ENCODE data around the gene VPS13D.

VPS13D gene

GRCh38 chr1:12185918-12186678 lies 43.7 kb upstream of the VPS13D start:
- no peaks in the 10 kb centered on the region for H3K36me3 ChIP-seq (ENCODE audit: control insufficient read depth, insufficient read depth, low read length)
- H3K27ac ChIP-seq (ENCODE audit: low read depth, low read length, severe bottlenecking) = peak overlapping the region; percentile 10
- H3K4me1 ChIP-seq (ENCODE audit: control insufficient read depth, insufficient read depth, low read length, poor library complexity, severe bottlenecking) = peaks cover 21% of the 10 kb centered on the region
- 93 to 94% methylated on average over 9 to 13 of the region's 13 CpGs for WGBS, 2 experiments (ENCODE audit: insufficient coverage in 2 of 2)
- H3K4me3 ChIP-seq (ENCODE audit: extremely low read depth, insufficient read depth, low read length, poor library complexity, severe bottlenecking) = no peak overlapping the region
- H3K9me3 ChIP-seq (ENCODE audit: control insufficient read depth, low read length) = no peaks in the 10 kb centered on the region

GRCh38 chr1:12186679-12186985 lies 43.2 kb upstream of the VPS13D start:
- Histone ChIP-seq H3K9me3 (ENCODE audit: control insufficient read depth, low read length) (no peaks in the 10 kb centered on the region), H3K36me3 (ENCODE audit: control insufficient read depth, insufficient read depth, low read length) (no peaks in the 10 kb centered on the region), H3K4me3 (ENCODE audit: extremely low read depth, insufficient read depth, low read length, poor library complexity, severe bottlenecking) (no peak overlapping the region), H3K27ac (ENCODE audit: low read depth, low read length, severe bottlenecking) (no peak overlapping the region), H3K4me1 (ENCODE audit: control insufficient read depth, insufficient read depth, low read length, poor library complexity, severe bottlenecking) (peaks cover 21% of the 10 kb centered on the region)
- 94 to 96% methylated on average over 2 to 3 of the region's 4 CpGs for WGBS, 2 experiments (ENCODE audit: insufficient coverage in 2 of 2)

- WGBS, 2 experiments (ENCODE audit: insufficient coverage in 2 of 2) = 25 to 47% methylated on average over 3 of the region's 3 CpGs
- Histone ChIP-seq H3K4me1 (ENCODE audit: control insufficient read depth, insufficient read depth, low read length, poor library complexity, severe bottlenecking) (peaks cover 21% of the 10 kb centered on the region), H3K4me3 (ENCODE audit: extremely low read depth, insufficient read depth, low read length, poor library complexity, severe bottlenecking) (no peak overlapping the region), H3K36me3 (ENCODE audit: control insufficient read depth, insufficient read depth, low read length) (no peaks in the 10 kb centered on the region), H3K27ac (ENCODE audit: low read depth, low read length, severe bottlenecking) (no peak overlapping the region), H3K9me3 (ENCODE audit: control insufficient read depth, low read length) (no peaks in the 10 kb centered on the region)
Observed at GRCh38 chr1:12188115-12188514, 41.7 kb upstream of the VPS13D start.

DNA sequence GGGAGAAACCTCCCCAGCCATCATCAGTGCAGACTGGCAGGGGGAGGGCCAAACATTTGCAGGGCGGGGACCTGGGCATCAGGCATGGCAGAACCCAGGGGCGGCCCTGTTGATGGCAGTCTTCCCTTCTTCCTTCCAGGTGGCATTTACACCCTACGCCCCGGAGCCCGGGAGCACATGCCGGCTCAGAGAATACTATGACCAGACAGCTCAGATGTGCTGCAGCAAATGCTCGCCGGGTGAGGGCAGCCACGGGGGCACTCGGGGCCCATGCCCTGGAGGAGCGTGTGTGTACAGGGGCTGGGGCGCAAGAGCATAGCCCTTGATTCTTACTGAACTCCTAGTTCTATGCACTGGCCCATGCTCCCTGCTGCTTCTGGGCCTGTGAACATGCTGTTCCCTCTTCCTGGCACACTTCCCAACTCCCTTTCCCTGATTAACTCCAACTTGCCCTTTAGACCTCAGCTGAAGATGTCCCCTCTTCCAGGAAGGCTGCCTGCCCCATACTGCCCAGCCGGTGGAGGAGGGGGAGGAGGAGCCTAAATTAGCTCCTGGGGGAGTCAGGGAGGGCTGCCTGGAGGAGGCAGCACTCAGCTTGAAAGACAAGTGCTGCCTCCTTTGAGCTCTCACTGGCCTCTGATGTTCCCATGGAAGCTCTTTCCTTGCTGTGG lies 41.0 kb upstream of the VPS13D start:
- no peak overlapping the region for H3K27ac ChIP-seq (ENCODE audit: low read depth, low read length, severe bottlenecking)
- H3K4me3 ChIP-seq (ENCODE audit: extremely low read depth, insufficient read depth, low read length, poor library complexity, severe bottlenecking) = no peak overlapping the region
- no peaks in the 10 kb centered on the region for H3K9me3 ChIP-seq (ENCODE audit: control insufficient read depth, low read length)
- no peaks in the 10 kb centered on the region for H3K36me3 ChIP-seq (ENCODE audit: control insufficient read depth, insufficient read depth, low read length)
- H3K4me1 ChIP-seq (ENCODE audit: control insufficient read depth, insufficient read depth, low read length, poor library complexity, severe bottlenecking) = peaks cover 19% of the 10 kb centered on the region
- 76 to 83% methylated on average over 11 to 12 of the region's 13 CpGs for WGBS, 2 experiments (ENCODE audit: insufficient coverage in 2 of 2)

GRCh38 chr1:12189328-12189682 lies 40.5 kb upstream of the VPS13D start:
- H3K4me3 ChIP-seq (ENCODE audit: extremely low read depth, insufficient read depth, low read length, poor library complexity, severe bottlenecking) = no peak overlapping the region
- no peaks in the 10 kb centered on the region for H3K36me3 ChIP-seq (ENCODE audit: control insufficient read depth, insufficient read depth, low read length)
- peaks cover 15% of the 10 kb centered on the region for H3K4me1 ChIP-seq (ENCODE audit: control insufficient read depth, insufficient read depth, low read length, poor library complexity, severe bottlenecking)
- H3K9me3 ChIP-seq (ENCODE audit: control insufficient read depth, low read length) = no peaks in the 10 kb centered on the region
- WGBS, 2 experiments (ENCODE audit: insufficient coverage in 2 of 2) = 79 to 89% methylated on average over 5 of the region's 5 CpGs
- no peak overlapping the region for H3K27ac ChIP-seq (ENCODE audit: low read depth, low read length, severe bottlenecking)

DNA sequence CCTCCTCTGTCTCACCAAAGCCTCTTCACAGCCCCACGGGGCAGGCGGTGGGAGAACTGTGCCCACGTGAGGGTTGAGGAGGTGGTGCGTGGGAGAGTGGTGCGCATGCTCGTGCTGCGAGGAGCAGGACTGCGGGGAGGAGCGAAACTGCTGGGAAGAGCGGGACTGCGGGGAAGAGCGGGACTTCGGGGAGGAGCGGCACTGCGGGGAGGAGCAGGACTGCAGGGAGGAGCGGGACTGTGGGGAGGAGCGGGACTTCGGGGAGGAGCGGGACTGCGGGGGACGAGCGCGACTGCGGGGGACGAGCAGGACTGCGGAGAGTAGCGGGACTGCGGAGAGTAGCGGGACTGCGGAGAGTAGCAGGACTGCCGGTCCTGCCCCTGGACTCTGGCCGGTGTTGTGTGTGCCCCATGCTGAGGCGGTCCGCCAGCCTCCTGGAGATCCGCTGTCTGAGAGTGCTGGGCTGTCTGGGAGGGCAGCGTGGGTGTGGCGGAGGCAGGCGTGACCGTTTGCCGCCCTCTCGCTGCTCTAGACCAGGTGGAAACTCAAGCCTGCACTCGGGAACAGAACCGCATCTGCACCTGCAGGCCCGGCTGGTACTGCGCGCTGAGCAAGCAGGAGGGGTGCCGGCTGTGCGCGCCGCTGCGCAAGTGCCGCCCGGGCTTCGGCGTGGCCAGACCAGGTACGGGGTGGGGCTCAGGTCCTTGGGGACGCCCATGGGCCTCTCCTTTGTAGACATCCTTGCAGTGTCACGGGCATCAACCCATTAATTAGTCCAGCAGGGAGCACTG lies 38.4 kb upstream of the VPS13D start:
- H3K27ac ChIP-seq (ENCODE audit: low read depth, low read length, severe bottlenecking) = no peak overlapping the region
- no peaks in the 10 kb centered on the region for H3K36me3 ChIP-seq (ENCODE audit: control insufficient read depth, insufficient read depth, low read length)
- no peaks in the 10 kb centered on the region for H3K9me3 ChIP-seq (ENCODE audit: control insufficient read depth, low read length)
- 89 to 91% methylated on average over 37 to 54 of the region's 58 CpGs for WGBS, 2 experiments (ENCODE audit: insufficient coverage in 2 of 2)
- H3K4me1 ChIP-seq (ENCODE audit: control insufficient read depth, insufficient read depth, low read length, poor library complexity, severe bottlenecking) = peaks cover 2% of the 10 kb centered on the region
- no peak overlapping the region for H3K4me3 ChIP-seq (ENCODE audit: extremely low read depth, insufficient read depth, low read length, poor library complexity, severe bottlenecking)

GRCh38 chr1:12194666-12195216 lies 35.1 kb upstream of the VPS13D start:
- 96 to 97% methylated on average over 11 of the region's 14 CpGs for WGBS, 2 experiments (ENCODE audit: insufficient coverage in 2 of 2)
- H3K27ac ChIP-seq (ENCODE audit: low read depth, low read length, severe bottlenecking) = no peak overlapping the region
- H3K9me3 ChIP-seq (ENCODE audit: control insufficient read depth, low read length) = no peaks in the 10 kb centered on the region
- peaks cover 6% of the 10 kb centered on the region for H3K4me1 ChIP-seq (ENCODE audit: control insufficient read depth, insufficient read depth, low read length, poor library complexity, severe bottlenecking)
- no peak overlapping the region for H3K4me3 ChIP-seq (ENCODE audit: extremely low read depth, insufficient read depth, low read length, poor library complexity, severe bottlenecking)
- H3K36me3 ChIP-seq (ENCODE audit: control insufficient read depth, insufficient read depth, low read length) = no peaks in the 10 kb centered on the region

DNA sequence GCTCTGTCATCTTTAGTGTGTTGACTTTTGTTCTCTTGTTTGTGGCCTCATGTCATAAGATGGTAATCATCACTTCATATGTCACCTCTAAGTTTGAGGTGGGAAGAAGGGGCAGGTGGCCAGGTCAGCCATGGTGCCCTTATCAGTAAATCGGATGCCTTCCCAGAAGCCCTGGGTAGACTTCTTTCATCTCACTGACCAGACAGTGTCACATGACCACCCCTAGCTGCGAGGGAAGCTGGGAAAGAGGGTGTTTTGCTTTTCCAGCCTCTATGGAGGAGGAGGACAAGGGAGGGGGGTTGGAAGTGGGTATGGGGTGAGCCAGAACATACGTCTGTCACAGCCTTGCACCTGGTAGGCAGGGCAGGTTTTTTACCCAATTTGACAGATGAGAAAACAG lies 34.4 kb upstream of the VPS13D start:
- no peak overlapping the region for H3K27ac ChIP-seq (ENCODE audit: low read depth, low read length, severe bottlenecking)
- WGBS, 2 experiments (ENCODE audit: insufficient coverage in 2 of 2) = 100% methylated on average over 1 to 2 of the region's 3 CpGs
- no peaks in the 10 kb centered on the region for H3K9me3 ChIP-seq (ENCODE audit: control insufficient read depth, low read length)
- H3K36me3 ChIP-seq (ENCODE audit: control insufficient read depth, insufficient read depth, low read length) = no peaks in the 10 kb centered on the region
- no peak overlapping the region for H3K4me3 ChIP-seq (ENCODE audit: extremely low read depth, insufficient read depth, low read length, poor library complexity, severe bottlenecking)
- peaks cover 6% of the 10 kb centered on the region for H3K4me1 ChIP-seq (ENCODE audit: control insufficient read depth, insufficient read depth, low read length, poor library complexity, severe bottlenecking)

DNA sequence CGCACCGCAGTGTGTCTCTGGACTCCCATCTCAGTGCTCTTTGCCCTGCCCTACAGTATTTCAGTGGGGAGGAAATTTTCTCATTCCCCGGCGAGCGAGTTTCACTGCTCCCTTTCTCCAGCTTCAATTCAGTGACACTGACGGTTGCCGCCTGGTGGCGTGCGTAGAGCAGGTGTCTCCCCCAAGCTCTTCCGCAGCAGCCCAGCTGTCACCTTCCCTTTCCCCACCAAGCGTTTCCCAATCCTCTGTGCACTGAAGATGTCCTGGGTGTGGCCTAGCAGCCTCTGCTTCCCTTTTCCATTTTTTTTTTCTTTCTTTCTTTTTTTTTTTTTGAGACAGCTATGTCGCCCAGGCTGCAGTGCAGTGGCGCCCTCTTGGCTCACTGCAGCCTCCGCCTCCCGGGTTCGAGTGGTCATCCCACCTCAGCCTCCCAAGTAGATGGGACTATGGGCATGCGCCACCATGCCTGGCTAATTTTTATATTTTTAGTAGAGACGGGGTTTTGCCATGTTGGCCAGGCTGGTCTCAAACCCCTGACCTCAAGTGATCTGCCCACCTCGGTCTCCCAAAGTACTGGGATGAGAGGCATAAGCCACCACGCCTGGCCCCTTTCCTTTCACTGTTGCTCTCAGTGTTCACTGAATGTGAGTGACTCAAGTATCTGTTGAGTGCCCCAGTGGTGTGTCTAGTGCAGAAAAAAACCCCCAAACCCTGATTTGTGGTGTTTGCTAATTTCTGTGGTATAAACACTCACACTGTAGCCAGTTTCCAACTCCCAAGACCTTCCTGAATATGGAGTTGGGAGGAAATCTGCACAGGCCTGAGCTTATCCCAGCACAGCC lies 33.0 kb upstream of the VPS13D start:
- Histone ChIP-seq H3K4me1 (ENCODE audit: control insufficient read depth, insufficient read depth, low read length, poor library complexity, severe bottlenecking) (peaks cover 6% of the 10 kb centered on the region), H3K9me3 (ENCODE audit: control insufficient read depth, low read length) (no peaks in the 10 kb centered on the region), H3K36me3 (ENCODE audit: control insufficient read depth, insufficient read depth, low read length) (no peaks in the 10 kb centered on the region), H3K4me3 (ENCODE audit: extremely low read depth, insufficient read depth, low read length, poor library complexity, severe bottlenecking) (no peak overlapping the region), H3K27ac (ENCODE audit: low read depth, low read length, severe bottlenecking) (no peak overlapping the region)
- WGBS, 2 experiments (ENCODE audit: insufficient coverage in 2 of 2) = 51 to 55% methylated on average over 15 to 16 of the region's 20 CpGs

- no peaks in the 10 kb centered on the region for H3K36me3 ChIP-seq (ENCODE audit: control insufficient read depth, insufficient read depth, low read length)
- WGBS, 2 experiments (ENCODE audit: insufficient coverage in 2 of 2) = 92 to 96% methylated on average over 2 to 3 of the region's 7 CpGs
- H3K27ac ChIP-seq (ENCODE audit: low read depth, low read length, severe bottlenecking) = no peak overlapping the region
- no peaks in the 10 kb centered on the region for H3K9me3 ChIP-seq (ENCODE audit: control insufficient read depth, low read length)
- H3K4me3 ChIP-seq (ENCODE audit: extremely low read depth, insufficient read depth, low read length, poor library complexity, severe bottlenecking) = no peak overlapping the region
- H3K4me1 ChIP-seq (ENCODE audit: control insufficient read depth, insufficient read depth, low read length, poor library complexity, severe bottlenecking) = peaks cover 6% of the 10 kb centered on the region
Observed at GRCh38 chr1:12197483-12197880, 32.3 kb upstream of the VPS13D start.
